Measurements from ENCODE around the gene P2RY6. TPM values are rescaled to one million over a fixed set of nuclear protein-coding genes. Genes with fewer than 3 reads are reported as not detected.

The P2RY6 gene
- total RNA-seq, 2 experiments from 2014 or later = not detected

DNA sequence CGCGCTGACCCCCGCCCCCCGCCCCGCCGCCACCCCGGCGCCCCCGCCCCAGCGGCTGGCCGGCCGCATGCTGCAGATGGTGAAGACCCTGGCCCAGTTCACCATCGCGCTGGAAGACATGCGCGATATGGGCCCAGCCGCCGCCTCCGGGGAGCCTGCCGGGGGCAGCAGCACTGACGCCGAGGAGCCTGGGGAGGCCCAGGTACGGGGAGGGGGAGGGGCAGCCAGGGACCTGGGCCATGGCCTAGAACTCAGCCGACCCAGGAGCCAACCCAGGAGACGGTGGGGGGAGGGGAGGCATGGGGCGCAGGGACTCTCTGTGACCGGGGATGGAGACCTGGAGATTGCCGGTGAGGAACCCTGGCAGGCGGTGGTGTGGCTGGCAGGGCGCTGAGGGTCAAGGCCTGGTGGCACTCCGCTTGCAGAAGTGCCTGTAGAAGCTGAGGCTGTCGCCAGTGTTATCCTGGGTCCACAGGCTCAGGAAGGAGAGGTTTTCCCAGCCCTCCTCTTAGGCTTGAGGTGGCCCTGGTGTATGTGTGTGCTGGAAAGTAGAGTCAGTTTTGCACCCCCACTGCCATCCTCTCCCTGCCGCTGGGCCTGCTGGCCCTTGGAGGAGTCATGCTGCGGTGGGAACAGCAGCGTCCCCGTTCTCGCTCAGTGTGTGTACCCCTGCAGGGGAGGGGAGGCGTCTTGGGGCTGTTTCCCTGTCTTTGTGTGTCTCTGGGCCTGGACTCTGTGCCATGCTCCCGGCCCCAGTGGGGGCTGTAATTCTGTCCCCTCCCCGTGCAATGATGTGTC lies 71.1 kb downstream of the P2RY6 start:
- Mint-ChIP-seq H3K36me3 (no peaks in the 10 kb centered on the region), H3K4me3 (no peak overlapping the region), H3K4me1 (no peaks in the 10 kb centered on the region), H3K9me3 (ENCODE audit: low read depth) (no peaks in the 10 kb centered on the region), H3K27me3 (peaks cover 3% of the 10 kb centered on the region), H3K27ac (no peak overlapping the region)
- DNase-seq = no peak
- no peak for ATAC-seq
- CTCF ChIA-PET = interaction anchor here (0.7 to 1.9 kb wide), 2 partner anchors 8 to 50 kb away, joined by 3 to 6 read pairs; no protein-coding TSS in a partner anchor

- ATAC-seq = no peak
- Mint-ChIP-seq H3K27ac (no peak overlapping the region), H3K4me1 (no peaks in the 10 kb centered on the region), H3K9me3 (ENCODE audit: low read depth) (no peaks in the 10 kb centered on the region), H3K27me3 (peaks cover 3% of the 10 kb centered on the region), H3K36me3 (no peaks in the 10 kb centered on the region), H3K4me3 (no peak overlapping the region)
- CTCF ChIA-PET = interaction anchor here (0.7 to 1.9 kb wide), 4 partner anchors 9 to 49 kb away, joined by 3 to 6 read pairs (median 4); no protein-coding TSS in a partner anchor
- no peak for DNase-seq
These were observed 72.1 kb downstream of the P2RY6 start for GRCh38 chr11:73344191-73344607.

DNA sequence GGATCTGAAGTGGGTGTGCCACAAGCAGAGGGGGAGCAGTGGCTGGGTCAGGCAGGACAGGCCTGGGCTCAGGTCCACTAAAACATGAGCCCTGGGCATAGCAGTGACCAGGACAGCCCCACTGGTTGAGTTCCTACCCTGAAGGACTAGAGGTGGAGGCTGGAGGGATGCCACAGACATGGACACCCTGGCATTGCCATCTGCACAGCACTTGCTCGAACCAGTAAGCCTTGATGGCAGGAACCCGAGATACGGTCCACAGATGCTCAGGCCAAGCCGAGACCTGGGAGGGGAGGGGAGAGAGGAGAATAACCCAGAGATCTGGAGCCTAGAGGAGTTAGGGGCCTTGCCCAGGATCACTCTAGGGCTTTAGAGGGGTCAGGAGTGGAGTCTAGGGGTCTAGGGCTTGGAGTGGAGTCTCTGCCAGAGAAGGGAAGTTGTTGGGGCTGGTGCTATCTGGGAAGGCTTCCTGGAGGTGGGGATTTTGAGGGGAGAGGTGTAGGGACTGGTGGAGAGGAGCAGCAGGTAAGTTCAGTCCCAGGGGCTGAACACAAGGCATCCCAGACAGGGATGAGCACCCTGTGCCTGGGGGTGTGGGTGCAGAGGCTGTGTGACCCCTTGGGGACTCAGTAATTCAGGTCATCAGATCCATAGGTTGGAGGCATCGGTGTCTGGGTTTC lies 73.5 kb downstream of the P2RY6 start:
- H3K27me3 Mint-ChIP-seq = peaks cover 3% of the 10 kb centered on the region
- CTCF ChIA-PET = interaction anchor here (1.2 to 1.9 kb wide), 2 partner anchors 10 to 48 kb away, joined by 3 to 6 read pairs; no protein-coding TSS in a partner anchor
- H3K4me1 Mint-ChIP-seq = peaks cover 6% of the 10 kb centered on the region
- ATAC-seq (no peak), DNase-seq (no peak)
- no peak overlapping the region for H3K27ac Mint-ChIP-seq
- H3K4me3 Mint-ChIP-seq = no peak overlapping the region
- H3K9me3 Mint-ChIP-seq (ENCODE audit: low read depth) = no peaks in the 10 kb centered on the region
- H3K36me3 Mint-ChIP-seq = no peaks in the 10 kb centered on the region

GRCh38 chr11:73346186-73346935 lies 74.2 kb downstream of the P2RY6 start:
- Mint-ChIP-seq H3K27ac (no peak overlapping the region), H3K9me3 (ENCODE audit: low read depth) (no peaks in the 10 kb centered on the region), H3K4me1 (peaks cover 10% of the 10 kb centered on the region), H3K36me3 (no peaks in the 10 kb centered on the region), H3K4me3 (no peak overlapping the region), H3K27me3 (peaks cover 3% of the 10 kb centered on the region)
- CTCF ChIA-PET = no interaction called here
- ATAC-seq (no peak), DNase-seq (no peak)

DNA sequence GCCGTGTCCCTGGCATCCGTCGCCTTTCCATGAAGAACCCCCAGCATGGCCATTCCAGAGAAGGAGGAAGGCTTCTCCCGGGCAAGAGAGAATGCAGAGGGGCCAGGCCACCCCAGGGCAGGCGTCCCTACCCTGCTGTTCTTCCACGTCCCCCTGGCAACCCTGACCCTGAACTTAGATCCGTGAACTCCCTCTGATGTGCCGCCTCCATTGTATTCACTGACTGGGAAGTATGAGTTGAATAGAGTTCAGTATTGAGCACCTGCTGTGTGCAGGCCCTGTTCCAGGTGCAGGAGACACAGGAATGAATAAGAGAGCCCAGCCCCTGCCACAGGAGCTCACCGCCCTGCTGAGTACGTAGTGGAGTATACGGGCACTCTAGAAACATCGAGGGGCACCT lies 74.9 kb downstream of the P2RY6 start:
- ATAC-seq = no peak
- Mint-ChIP-seq H3K9me3 (ENCODE audit: low read depth) (no peaks in the 10 kb centered on the region), H3K4me1 (peaks cover 10% of the 10 kb centered on the region), H3K36me3 (no peaks in the 10 kb centered on the region), H3K27ac (no peak overlapping the region), H3K4me3 (no peak overlapping the region), H3K27me3 (peaks cover 3% of the 10 kb centered on the region)
- DNase-seq = no peak
- CTCF ChIA-PET = interaction anchor here (10.0 kb wide), 1 partner anchor 46 kb away, joined by 130 read pairs; no protein-coding TSS in a partner anchor

Other genes with a start within 250 kb of the P2RY6 start
- gene FCHSD2, start 130.0 kb upstream of the P2RY6 start, total RNA-seq = 10 to 100 TPM; 42.1 to 71.0 TPM
- gene P2RY2, start 54.1 kb upstream of the P2RY6 start, total RNA-seq = not detected
- gene ARHGEF17, start 35.9 kb downstream of the P2RY6 start, total RNA-seq = not detected
- 10 to 100 TPM; 31.2 to 39.6 TPM for gene RELT, start 104.1 kb downstream of the P2RY6 start, total RNA-seq

Measured in activated CD8-positive, alpha-beta memory T cell treated with anti-CD3 and anti-CD28 coated beads, Interleukin-2, amount 10 ng/mL, durations not matched to agents 7 days and 5 days (primary cell).